PC-9 (cell line): ENCODE data around the gene SNRNP25. TPM values are rescaled to one million over a fixed set of nuclear protein-coding genes. Genes with fewer than 3 reads are reported as not detected.
"Not testable (repeated sequence)": the region's sequence is repeated elsewhere in the genome, so short reads cannot be mapped to it uniquely, and the experiment has no call there.

Source experiments
- Bru-seq: library from RNA; stranded (reverse); fragments of 400-500 nt; gene quantifications from one replicate; lab custom pipeline; 2021; lab: Mats Ljungman, UMichigan
- BruChase-seq, 2 experiments: library from RNA; stranded (reverse); fragments of 400-500 nt; gene quantifications; one replicate each; lab custom pipeline; 2021; lab: Mats Ljungman, UMichigan
- BruUV-seq: library from RNA; stranded (reverse); fragments of 400-500 nt; replicated peaks from 2 replicates; lab custom pipeline; 2021; lab: Mats Ljungman, UMichigan
- CTCF ChIA-PET: fragments of 300-600 bp; sonication (Branson Sonifier 250); formaldehyde crosslinking; loops from one replicate; lab custom pipeline; 2022; ENCODE audit warnings: antibody characterized with exemption; lab: Charles Lee
- POLR2A ChIA-PET: fragments of 300-600 bp; sonication (Branson Sonifier 250); formaldehyde crosslinking; loops from one replicate; lab custom pipeline; 2022; ENCODE audit warnings: antibody characterized with exemption; ENCODE audit not compliant: unreplicated experiment; lab: Charles Lee
- DNase-seq, 2 experiments: peaks; one replicate each; pipeline versions ENCODE4 v3.0.0 to v3.0.0-alpha.2; 2015 to 2022; ENCODE audit warnings: mixed read lengths in 1 of 2
- H2AFZ ChIP-seq: fragments of 200-600 bp; sonication (generic); 2 replicates; pipeline ENCODE4 v1.8.1; 2017; ENCODE audit warnings: antibody characterized with exemption
- H3F3A ChIP-seq: fragments of 200-600 bp; sonication (generic); 2 replicates; pipeline ENCODE4 v1.8.1; 2017; ENCODE audit warnings: antibody characterized with exemption, mild to moderate bottlenecking, low read depth; ENCODE audit not compliant: insufficient read depth
- H3K27ac ChIP-seq: fragments of 200-600 bp; sonication (generic); 2 replicates; pipeline ENCODE4 v1.6.1; 2016; ENCODE audit warnings: mixed run types
- H3K27me3 ChIP-seq: fragments of 200-600 bp; sonication (generic); 2 replicates; pipeline ENCODE4 v1.6.1; 2016; ENCODE audit warnings: low read depth, mixed run types; ENCODE audit not compliant: insufficient read depth
- H3K36me3 ChIP-seq: fragments of 200-600 bp; sonication (generic); 2 replicates; pipeline ENCODE4 v1.6.1; 2016; ENCODE audit warnings: low read depth, mixed run types
- H3K4me1 ChIP-seq: fragments of 200-600 bp; sonication (generic); replicated peaks from 2 replicates; pipeline ENCODE4 v1.6.1; 2016; ENCODE audit warnings: mixed run types; ENCODE audit not compliant: insufficient read depth
- H3K4me2 ChIP-seq: fragments of 200-600 bp; sonication (generic); 2 replicates; pipeline ENCODE4 v1.6.1; 2017; ENCODE audit warnings: mixed run types
- H3K4me3 ChIP-seq: fragments of 200-600 bp; sonication (generic); 2 replicates; pipeline ENCODE4 v1.6.1; 2016; ENCODE audit warnings: mixed run types
- H3K79me2 ChIP-seq: fragments of 200-600 bp; sonication (generic); 2 replicates; pipeline ENCODE4 v1.6.1; 2017; ENCODE audit warnings: low read depth, mixed run types
- H3K9me2 ChIP-seq: fragments of 200-600 bp; sonication (generic); 2 replicates; pipeline ENCODE4 v1.8.1; 2017; ENCODE audit warnings: mild to moderate bottlenecking; ENCODE audit not compliant: insufficient read depth
- H3K9me3 ChIP-seq: fragments of 200-600 bp; sonication (generic); 2 replicates; pipeline ENCODE4 v1.8.1; 2016; ENCODE audit warnings: low read depth; ENCODE audit not compliant: insufficient read depth
- H4K20me1 ChIP-seq: fragments of 200-600 bp; sonication (generic); 2 replicates; pipeline ENCODE4 v1.8.1; 2017; ENCODE audit not compliant: insufficient read depth
- CTCF ChIP-seq: fragments of 200-600 bp; sonication (generic); conservative IDR thresholded peaks from 2 replicates; pipeline ENCODE4 v1.6.1; 2017; ENCODE audit warnings: mixed run types, antibody characterized with exemption, mild to moderate bottlenecking, moderate library complexity
- EZH2 ChIP-seq: fragments of 200-600 bp; sonication (generic); IDR thresholded peaks from 2 replicates; pipeline ENCODE4 v1.8.0; 2017; ENCODE audit warnings: antibody characterized with exemption, low read depth
- intact Hi-C: fragments of 100-400 bp; cut with micrococcal nuclease; formaldehyde crosslinking; loops from one replicate; pipeline ENCODE4 v1.10.0; 2022; ENCODE audit not compliant: unreplicated experiment
- long read RNA-seq: library from polyadenylated mRNA; stranded (forward); transcript quantifications from one replicate; pipeline ENCODE4 v2.0.0, GENCODE V29; 2022
- total RNA-seq: library from RNA; stranded (reverse); gene quantifications from 2 replicates; pipeline ENCODE4 v1.2.3, GENCODE V29; 2021

SNRNP25 gene
- total RNA-seq (60.8 and 61.4 TPM in 2 replicates), Bru-seq, nascent RNA (percentile 66 among the genes with signal in this experiment), BruChase-seq, experiment 1, labeled RNA remaining after a 2-hour chase (percentile 61 among the genes with signal in this experiment), BruChase-seq, experiment 2, labeled RNA remaining after a 6-hour chase (percentile 75 among the genes with signal in this experiment)
- long read RNA-seq, transcript SNRNP25-201 (5 exons, 1,905 nt): major isoform, 143 of 151 reads
- long read RNA-seq, partial matches to known transcripts: 0 of 151 reads
- long read RNA-seq, other reads (novel, unspliced or antisense): 8 of 151 reads

- peak within 1 kb of the TSS; percentile 43 for H3K27ac ChIP-seq
- H3K4me3 ChIP-seq: peak within 1 kb of the TSS; percentile 88
- peaks cover 9% of the 10 kb centered on the region for H3K4me1 ChIP-seq
- H3K79me2 ChIP-seq: peaks cover 46% of the 10 kb centered on the region
- H4K20me1 ChIP-seq: 0 out of 2 replicates have a peak, but pooled peaks cover 10% of the 10 kb centered on the region
- ChIA-PET CTCF (interaction anchor here (0.5 to 1.9 kb wide), 4 partner anchors 12 to 348 kb away, joined by 3 to 8 read pairs (median 4); partner anchors contain the start of gene DECR2), POLR2A (interaction anchor here (0.6 to 1.1 kb wide), 6 partner anchors 14 to 472 kb away, joined by 3 to 9 read pairs (median 7); no protein-coding TSS in a partner anchor)
- TF ChIP-seq EZH2 (no peak), CTCF (no peak)
- peaks cover 9% of the 10 kb centered on the region; the same call in 1 of the 2 replicates for H3K36me3 ChIP-seq
- H3K9me3 ChIP-seq: no peaks in the 10 kb centered on the region
- H3K4me2 ChIP-seq: peak within 1 kb of the TSS; percentile 86
- no TSS peak for BruUV-seq
- H2AFZ ChIP-seq: peak within 1 kb of the TSS; percentile 97
- H3K9me2 ChIP-seq: no peaks in the 10 kb centered on the region
- intact Hi-C loops: no loop called here
- H3K27me3 ChIP-seq: no peaks in the 10 kb centered on the region
- peaks cover 9% of the 10 kb centered on the region for H3F3A ChIP-seq
- DNase-seq: peak; percentile 94 to 99
Observed at GRCh38 chr16:53346-54236, at the start of gene SNRNP25, which contains the start of gene POLR3K. SNRNP25 (plus strand) TSS chr16:53828; CDS start chr16:54017, 189 bp downstream. POLR3K (minus strand) TSS chr16:53608; CDS start chr16:53586, 22 bp downstream.

GRCh38 chr16:9903-10665, 43.5 kb upstream of the SNRNP25 start:
- CTCF ChIA-PET: no interaction called here
- TF ChIP-seq EZH2 (no peak), CTCF (no peak)
- no peaks in the 10 kb centered on the region for H3K79me2 ChIP-seq
- intact Hi-C loops: no loop called here
- POLR2A ChIA-PET: no interaction called here
- H3K9me3 ChIP-seq: no peaks in the 10 kb centered on the region
- no peak overlapping the region for H3K27ac ChIP-seq
- H3K4me3 ChIP-seq: no peak overlapping the region
- no peaks in the 10 kb centered on the region for H3K9me2 ChIP-seq
- H4K20me1 ChIP-seq: no peaks in the 10 kb centered on the region
- no peak for DNase-seq
- H3K36me3 ChIP-seq: no peaks in the 10 kb centered on the region
- H2AFZ ChIP-seq: no peak overlapping the region
- H3F3A ChIP-seq: peaks cover 9% of the 10 kb centered on the region
- BruUV-seq: no TSS peak
- H3K4me2 ChIP-seq: no peak overlapping the region
- no peaks in the 10 kb centered on the region for H3K4me1 ChIP-seq
- H3K27me3 ChIP-seq: no peaks in the 10 kb centered on the region

GRCh38 chr16:10772-11171, 42.9 kb upstream of the SNRNP25 start:
- POLR2A ChIA-PET, H3K4me2 ChIP-seq, H2AFZ ChIP-seq, BruUV-seq, H3K36me3 ChIP-seq, H3K9me2 ChIP-seq, H3K27ac ChIP-seq, H3K4me3 ChIP-seq, intact Hi-C loops, H3K9me3 ChIP-seq, H3K4me1 ChIP-seq, H3K27me3 ChIP-seq, CTCF ChIA-PET, H3F3A ChIP-seq, H3K79me2 ChIP-seq, H4K20me1 ChIP-seq: not testable (repeated sequence)
- peak in 1 of 2 experiments; percentile 94 for DNase-seq
- peak; percentile 70 for TF ChIP-seq CTCF

GRCh38 chr16:17062-17765, 36.4 kb upstream of the SNRNP25 start:
- CTCF ChIA-PET, BruUV-seq, H3K9me2 ChIP-seq, H3F3A ChIP-seq, intact Hi-C loops, H3K9me3 ChIP-seq, H3K27ac ChIP-seq, H4K20me1 ChIP-seq, H3K4me1 ChIP-seq, H3K4me2 ChIP-seq, H3K27me3 ChIP-seq, POLR2A ChIA-PET, H3K4me3 ChIP-seq, H3K79me2 ChIP-seq, DNase-seq, H2AFZ ChIP-seq, H3K36me3 ChIP-seq: not testable (repeated sequence)
